Activated CD4-positive, alpha-beta T cell treated with anti-CD3 and anti-CD28 coated beads for 36 hours (primary cell): ENCODE data around the gene ATG7. TPM values are rescaled to one million over a fixed set of nuclear protein-coding genes. Genes with fewer than 3 reads are reported as not detected.

Experiments
- ATAC-seq: fragments of 200-7000 bp; cut with Tn5 transposase; one replicate; pipeline ENCODE4 v1.10.0; 2021; ENCODE audit warnings: mild to moderate bottlenecking, moderate library complexity
- CTCF ChIA-PET: fragments of 350-600 bp; sonication (Branson Sonifier 250); formaldehyde crosslinking; loops from one replicate; lab custom pipeline; 2021; ENCODE audit warnings: antibody characterized with exemption; lab: Charles Lee
- POLR2A ChIA-PET: fragments of 350-600 bp; sonication (Branson Sonifier 250); formaldehyde crosslinking; loops from one replicate; lab custom pipeline; 2021; ENCODE audit warnings: antibody characterized with exemption, inconsistent platforms; lab: Charles Lee
- DNase-seq: peaks from one replicate; pipeline ENCODE4 v3.0.0-alpha.2; 2020
- H3K27ac Mint-ChIP-seq: one replicate; pipeline ENCODE4 v1.8.0; 2021; ENCODE audit warnings: mixed read lengths
- H3K27me3 Mint-ChIP-seq: one replicate; pipeline ENCODE4 v1.8.0; 2021; ENCODE audit warnings: mixed read lengths
- H3K36me3 Mint-ChIP-seq: one replicate; pipeline ENCODE4 v1.8.0; 2021; ENCODE audit warnings: low read depth, mixed read lengths
- H3K4me1 Mint-ChIP-seq: one replicate; pipeline ENCODE4 v1.8.0; 2021; ENCODE audit warnings: mixed read lengths
- H3K4me3 Mint-ChIP-seq: one replicate; pipeline ENCODE4 v1.8.0; 2021; ENCODE audit warnings: mild to moderate bottlenecking, moderate library complexity, mixed read lengths
- H3K9me3 Mint-ChIP-seq: one replicate; pipeline ENCODE4 v1.8.0; 2021; ENCODE audit warnings: low read depth, mixed read lengths
- intact Hi-C, 2 experiments: fragments of 100-400 bp; cut with DNase I in 1 of 2; cut with micrococcal nuclease in 1 of 2; formaldehyde crosslinking; loops; one replicate each; pipeline versions ENCODE4 v1.14.2 to v1.15.1; 2022 to 2024; cut with DNase I, micrococcal nuclease
- total RNA-seq, 2 experiments: library from RNA; stranded (reverse); gene quantifications; one replicate each; pipeline ENCODE4 v1.2.3, GENCODE V29; 2021

The ATG7 gene
- total RNA-seq, 2 experiments from 2014 or later = 31.6 to 34.5 TPM

- H3K36me3 Mint-ChIP-seq = peaks cover 23% of the 10 kb centered on the region
- H3K4me1 Mint-ChIP-seq = peaks cover 3% of the 10 kb centered on the region
- ATAC-seq = no peak
- intact Hi-C loops = loop anchor here in 1 of 2 experiments (10.0 kb wide), 1 partner anchor 431 kb away; no protein-coding TSS in a partner anchor
- H3K27ac Mint-ChIP-seq = no peak overlapping the region
- no peaks in the 10 kb centered on the region for H3K9me3 Mint-ChIP-seq
- DNase-seq = no peak
- H3K27me3 Mint-ChIP-seq = no peaks in the 10 kb centered on the region
- H3K4me3 Mint-ChIP-seq = no peak overlapping the region
- ChIA-PET POLR2A (no interaction called here), CTCF (interaction anchor here (0.6 to 1.2 kb wide), 3 partner anchors 8 to 242 kb away, joined by 3 to 5 read pairs (median 3); no protein-coding TSS in a partner anchor)
Observed at GRCh38 chr3:11373654-11374053, 101.5 kb downstream of the ATG7 start.

- ChIA-PET CTCF (interaction anchor here (0.5 to 1.0 kb wide), 3 partner anchors 219 to 471 kb away, joined by 3 to 4 read pairs (median 4); partner anchors contain the start of gene TAMM41), POLR2A (no interaction called here)
- H3K4me3 Mint-ChIP-seq = no peak overlapping the region
- no peak for ATAC-seq
- DNase-seq = no peak
- H3K27me3 Mint-ChIP-seq = no peaks in the 10 kb centered on the region
- H3K4me1 Mint-ChIP-seq = peaks cover 3% of the 10 kb centered on the region
- H3K36me3 Mint-ChIP-seq = peaks cover 25% of the 10 kb centered on the region
- intact Hi-C loops = loop anchor here in 1 of 2 experiments (10.0 kb wide), 1 partner anchor 429 kb away; no protein-coding TSS in a partner anchor
- H3K27ac Mint-ChIP-seq = no peak overlapping the region
- no peaks in the 10 kb centered on the region for H3K9me3 Mint-ChIP-seq
Observed at GRCh38 chr3:11375333-11376088, 103.3 kb downstream of the ATG7 start.

GRCh38 chr3:11377719-11378118 lies 105.5 kb downstream of the ATG7 start:
- Mint-ChIP-seq H3K27ac (no peak overlapping the region), H3K9me3 (no peaks in the 10 kb centered on the region), H3K4me3 (no peak overlapping the region), H3K4me1 (peaks cover under 1% of the 10 kb centered on the region), H3K27me3 (no peaks in the 10 kb centered on the region), H3K36me3 (peaks cover 16% of the 10 kb centered on the region)
- DNase-seq = no peak
- ChIA-PET CTCF (interaction anchor here (0.8 to 1.8 kb wide), 3 partner anchors 14 to 318 kb away, joined by 3 to 7 read pairs (median 3); no protein-coding TSS in a partner anchor), POLR2A (no interaction called here)
- ATAC-seq = no peak
- intact Hi-C loops = loop anchor here in 1 of 2 experiments (2.0 to 10.0 kb wide), 2 partner anchors 275 to 427 kb away; no protein-coding TSS in a partner anchor

- Mint-ChIP-seq H3K4me1 (no peaks in the 10 kb centered on the region), H3K27ac (no peak overlapping the region), H3K36me3 (peaks cover 13% of the 10 kb centered on the region), H3K9me3 (no peaks in the 10 kb centered on the region), H3K27me3 (no peaks in the 10 kb centered on the region), H3K4me3 (no peak overlapping the region)
- ChIA-PET POLR2A (no interaction called here), CTCF (interaction anchor here (0.5 to 4.2 kb wide), 29 partner anchors 9 to 1943 kb away, joined by 3 to 50 read pairs (median 4); partner anchors contain the start of gene VGLL4)
- DNase-seq (no peak), ATAC-seq (no peak)
- intact Hi-C loops = loop anchor here (1.0 to 10.0 kb wide), 5 partner anchors 273 to 425 kb away; no protein-coding TSS in a partner anchor
Observed at GRCh38 chr3:11379238-11379823, 107.1 kb downstream of the ATG7 start.

GRCh38 chr3:11379824-11380701 lies 107.9 kb downstream of the ATG7 start:
- no peak for DNase-seq
- ATAC-seq = no peak
- CTCF ChIA-PET = interaction anchor here (0.8 to 4.2 kb wide), 23 partner anchors 10 to 475 kb away, joined by 3 to 50 read pairs (median 4); no protein-coding TSS in a partner anchor
- Mint-ChIP-seq H3K4me1 (no peaks in the 10 kb centered on the region), H3K9me3 (no peaks in the 10 kb centered on the region), H3K27me3 (no peaks in the 10 kb centered on the region), H3K4me3 (no peak overlapping the region), H3K27ac (no peak overlapping the region), H3K36me3 (peaks cover 13% of the 10 kb centered on the region)
- intact Hi-C loops = loop anchor here (1.0 to 10.0 kb wide), 5 partner anchors 272 to 425 kb away; no protein-coding TSS in a partner anchor
- POLR2A ChIA-PET = no interaction called here

- DNase-seq (no peak), ATAC-seq (no peak)
- Mint-ChIP-seq H3K4me1 (no peaks in the 10 kb centered on the region), H3K27me3 (no peaks in the 10 kb centered on the region), H3K36me3 (peaks cover 13% of the 10 kb centered on the region), H3K27ac (no peak overlapping the region), H3K9me3 (no peaks in the 10 kb centered on the region), H3K4me3 (no peak overlapping the region)
- intact Hi-C loops = no loop called here
- ChIA-PET CTCF (interaction anchor here (0.8 to 4.2 kb wide), 5 partner anchors 10 to 474 kb away, joined by 3 to 50 read pairs (median 3); no protein-coding TSS in a partner anchor), POLR2A (no interaction called here)
Observed at GRCh38 chr3:11381141-11381540, 108.9 kb downstream of the ATG7 start.

- no peaks in the 10 kb centered on the region for H3K9me3 Mint-ChIP-seq
- no peak overlapping the region for H3K4me3 Mint-ChIP-seq
- H3K4me1 Mint-ChIP-seq = no peaks in the 10 kb centered on the region
- intact Hi-C loops = no loop called here
- ATAC-seq (no peak), DNase-seq (no peak)
- CTCF ChIA-PET = interaction anchor here (0.8 to 4.2 kb wide), 5 partner anchors 8 to 270 kb away, joined by 3 to 50 read pairs (median 3); no protein-coding TSS in a partner anchor
- POLR2A ChIA-PET = no interaction called here
- no peaks in the 10 kb centered on the region for H3K27me3 Mint-ChIP-seq
- H3K27ac Mint-ChIP-seq = no peak overlapping the region
- H3K36me3 Mint-ChIP-seq = peaks cover 12% of the 10 kb centered on the region
Observed at GRCh38 chr3:11381563-11381962, 109.4 kb downstream of the ATG7 start.

- H3K9me3 Mint-ChIP-seq = no peaks in the 10 kb centered on the region
- peaks cover 15% of the 10 kb centered on the region for H3K36me3 Mint-ChIP-seq
- DNase-seq (no peak), ATAC-seq (no peak)
- no peak overlapping the region for H3K27ac Mint-ChIP-seq
- ChIA-PET POLR2A (no interaction called here), CTCF (interaction anchor here (0.8 to 4.2 kb wide), 2 partner anchors 9 to 269 kb away, joined by 3 to 50 read pairs; no protein-coding TSS in a partner anchor)
- no peak overlapping the region for H3K4me3 Mint-ChIP-seq
- H3K27me3 Mint-ChIP-seq = no peaks in the 10 kb centered on the region
- H3K4me1 Mint-ChIP-seq = no peaks in the 10 kb centered on the region
- intact Hi-C loops = no loop called here
Observed at GRCh38 chr3:11382146-11382745, 110.0 kb downstream of the ATG7 start.

- POLR2A ChIA-PET = no interaction called here
- Mint-ChIP-seq H3K27ac (no peak overlapping the region), H3K27me3 (no peaks in the 10 kb centered on the region), H3K4me3 (no peak overlapping the region), H3K36me3 (peaks cover 15% of the 10 kb centered on the region), H3K4me1 (no peaks in the 10 kb centered on the region), H3K9me3 (no peaks in the 10 kb centered on the region)
- CTCF ChIA-PET = no interaction called here
- DNase-seq (no peak), ATAC-seq (no peak)
- intact Hi-C loops = no loop called here
Observed at GRCh38 chr3:11384074-11384473, 111.9 kb downstream of the ATG7 start.

- no peak overlapping the region for H3K27ac Mint-ChIP-seq
- peaks cover 5% of the 10 kb centered on the region for H3K4me1 Mint-ChIP-seq
- ATAC-seq (no peak), DNase-seq (no peak)
- H3K36me3 Mint-ChIP-seq = peaks cover 11% of the 10 kb centered on the region
- no peaks in the 10 kb centered on the region for H3K9me3 Mint-ChIP-seq
- intact Hi-C loops = no loop called here
- CTCF ChIA-PET = no interaction called here
- H3K4me3 Mint-ChIP-seq = no peak overlapping the region
- POLR2A ChIA-PET = no interaction called here
- no peaks in the 10 kb centered on the region for H3K27me3 Mint-ChIP-seq
Observed at GRCh38 chr3:11385326-11385725, 113.1 kb downstream of the ATG7 start.
